Tibial nerve (tissue), 4 donors: ENCODE results near the gene CDH13. TPM values are rescaled to one million over a fixed set of nuclear protein-coding genes. Genes with fewer than 3 reads are reported as not detected.

Experiments used
- DNase-seq, 2 donors: peaks; one replicate each; pipeline ENCODE4 v3.0.0-alpha.2; 2019; ENCODE audit warnings: low spot score in 2 of 2
- H3K27ac ChIP-seq, 4 donors: fragments of 200-600 bp; sonication (generic) in 3 of 4; one replicate each; pipeline ENCODE4 v1.5.1; 2017 to 2019; ENCODE audit warnings: mild to moderate bottlenecking in 1 of 4
- H3K27me3 ChIP-seq, 2 donors: fragments of 200-600 bp; sonication (generic) in 1 of 2; one replicate each; pipeline versions ENCODE4 v1.5.1 to v1.6.0; 2017 to 2019
- H3K36me3 ChIP-seq, 3 donors: fragments of 200-600 bp; sonication (generic); one replicate each; pipeline ENCODE4 v1.5.1; 2018 to 2019
- H3K4me1 ChIP-seq, 4 donors: fragments of 200-600 bp; sonication (generic) in 3 of 4; one replicate each; pipeline ENCODE4 v1.5.1; 2017 to 2019
- H3K4me3 ChIP-seq, 4 donors: fragments of 200-600 bp; sonication (generic) in 3 of 4; one replicate each; pipeline ENCODE4 v1.5.1; 2017 to 2019; ENCODE audit warnings: mild to moderate bottlenecking in 1 of 4, moderate library complexity in 1 of 4
- H3K9me3 ChIP-seq, 4 donors: fragments of 200-600 bp; sonication (generic) in 3 of 4; one replicate each; pipeline ENCODE4 v1.5.1; 2017 to 2019
- EP300 ChIP-seq, 2 donors: sonication (generic); formaldehyde crosslinking; IDR thresholded peaks; one replicate each; pipeline ENCODE4 v1.6.1; 2017; ENCODE audit warnings: antibody characterized with exemption in 2 of 2, mild to moderate bottlenecking in 1 of 2
- POLR2A ChIP-seq, 2 donors: fragments of 450-650 bp; IDR thresholded peaks; one replicate each; pipeline ENCODE4 v1.6.1; 2017; ENCODE audit warnings: antibody characterized with exemption in 2 of 2, mild to moderate bottlenecking in 2 of 2, moderate library complexity in 2 of 2
- WGBS, 2 donors: methylation state at CpG; one replicate each; pipeline ENCODE4 v1.1.5; 2018; 5-methylcytosine and 5-hydroxymethylcytosine counted together
- total RNA-seq, 4 donors: library from RNA; depleted of rRNA; stranded (reverse); fragments of >200 nt; gene quantifications; one replicate each; pipeline ENCODE4 v1.1.0, GENCODE V29; 2016
- TF ChIP-seq, protein P1 (sequence below), 5 experiments: fragments of 200-600 bp in 3 of 5; fragments of 450-650 bp in 2 of 5; sonication (generic) in 3 of 5; IDR thresholded peaks; one replicate each; pipeline ENCODE4 v1.5.1; 2016 to 2019; ENCODE audit warnings: antibody characterized with exemption in 5 of 5, mild to moderate bottlenecking in 3 of 5, moderate library complexity in 2 of 5

The CDH13 gene
- total RNA-seq, 4 donors from 2014 or later, result 4.1 to 14.4 (median 5.8) TPM

GRCh38 chr16:83626676-83627075 lies 999.9 kb downstream of the CDH13 start:
- Histone ChIP-seq H3K4me1 (no peaks in the 10 kb centered on the region), H3K9me3 (no peaks in the 10 kb centered on the region), H3K27me3 (no peaks in the 10 kb centered on the region), H3K4me3 (no peak overlapping the region), H3K27ac (no peak overlapping the region), H3K36me3 (no peaks in the 10 kb centered on the region)
- no peak for DNase-seq
- TF ChIP-seq, protein P1, sequence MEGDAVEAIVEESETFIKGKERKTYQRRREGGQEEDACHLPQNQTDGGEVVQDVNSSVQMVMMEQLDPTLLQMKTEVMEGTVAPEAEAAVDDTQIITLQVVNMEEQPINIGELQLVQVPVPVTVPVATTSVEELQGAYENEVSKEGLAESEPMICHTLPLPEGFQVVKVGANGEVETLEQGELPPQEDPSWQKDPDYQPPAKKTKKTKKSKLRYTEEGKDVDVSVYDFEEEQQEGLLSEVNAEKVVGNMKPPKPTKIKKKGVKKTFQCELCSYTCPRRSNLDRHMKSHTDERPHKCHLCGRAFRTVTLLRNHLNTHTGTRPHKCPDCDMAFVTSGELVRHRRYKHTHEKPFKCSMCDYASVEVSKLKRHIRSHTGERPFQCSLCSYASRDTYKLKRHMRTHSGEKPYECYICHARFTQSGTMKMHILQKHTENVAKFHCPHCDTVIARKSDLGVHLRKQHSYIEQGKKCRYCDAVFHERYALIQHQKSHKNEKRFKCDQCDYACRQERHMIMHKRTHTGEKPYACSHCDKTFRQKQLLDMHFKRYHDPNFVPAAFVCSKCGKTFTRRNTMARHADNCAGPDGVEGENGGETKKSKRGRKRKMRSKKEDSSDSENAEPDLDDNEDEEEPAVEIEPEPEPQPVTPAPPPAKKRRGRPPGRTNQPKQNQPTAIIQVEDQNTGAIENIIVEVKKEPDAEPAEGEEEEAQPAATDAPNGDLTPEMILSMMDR (IDR thresholded peaks at IDR 0.05), result no peak
- TF ChIP-seq POLR2A (IDR thresholded peaks at IDR 0.05) (no peak), EP300 (IDR thresholded peaks at IDR 0.05) (no peak)
- WGBS, 2 donors, result 90 to 92% methylated on average over 13 of the region's 13 CpGs

- Histone ChIP-seq H3K27me3 (no peaks in the 10 kb centered on the region), H3K4me3 (no peak overlapping the region), H3K27ac (no peak overlapping the region), H3K9me3 (no peaks in the 10 kb centered on the region), H3K4me1 (no peaks in the 10 kb centered on the region), H3K36me3 (no peaks in the 10 kb centered on the region)
- TF ChIP-seq, protein P1 (IDR thresholded peaks at IDR 0.05), result no peak
- TF ChIP-seq EP300 (IDR thresholded peaks at IDR 0.05), result no peak
- no peak for DNase-seq
- WGBS, 2 donors, result 82 to 90% methylated on average over 7 of the region's 7 CpGs
Observed at GRCh38 chr16:83627996-83628395, 1001.2 kb downstream of the CDH13 start.

DNA sequence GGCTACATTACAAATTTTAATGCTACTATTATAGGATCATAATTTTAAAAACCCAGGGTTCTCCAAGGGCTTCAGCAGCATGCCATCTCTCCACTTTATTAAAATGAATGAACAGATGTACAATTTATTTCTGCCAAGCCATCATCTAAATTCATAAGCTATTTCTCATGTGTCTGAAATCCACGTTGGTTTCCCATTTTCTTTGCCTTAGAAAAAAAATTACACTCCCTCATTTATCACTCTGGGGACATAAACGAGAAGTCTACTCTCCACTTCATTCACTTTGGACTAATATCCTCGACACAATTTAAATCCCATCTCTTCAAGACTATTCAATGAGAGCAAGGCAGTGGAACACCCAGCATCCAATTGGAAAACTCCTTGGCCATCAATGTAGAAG lies 1002.7 kb downstream of the CDH13 start:
- no peak for DNase-seq
- Histone ChIP-seq H3K36me3 (no peaks in the 10 kb centered on the region), H3K9me3 (no peaks in the 10 kb centered on the region), H3K4me3 (no peak overlapping the region), H3K4me1 (no peaks in the 10 kb centered on the region), H3K27me3 (no peaks in the 10 kb centered on the region), H3K27ac (no peak overlapping the region)
- 57% methylated on average over 3 of the region's 3 CpGs for WGBS, 2 donors
- TF ChIP-seq, protein P1 (IDR thresholded peaks at IDR 0.05), result no peak
- TF ChIP-seq EP300 (IDR thresholded peaks at IDR 0.05) (no peak), POLR2A (IDR thresholded peaks at IDR 0.05) (no peak)

DNA sequence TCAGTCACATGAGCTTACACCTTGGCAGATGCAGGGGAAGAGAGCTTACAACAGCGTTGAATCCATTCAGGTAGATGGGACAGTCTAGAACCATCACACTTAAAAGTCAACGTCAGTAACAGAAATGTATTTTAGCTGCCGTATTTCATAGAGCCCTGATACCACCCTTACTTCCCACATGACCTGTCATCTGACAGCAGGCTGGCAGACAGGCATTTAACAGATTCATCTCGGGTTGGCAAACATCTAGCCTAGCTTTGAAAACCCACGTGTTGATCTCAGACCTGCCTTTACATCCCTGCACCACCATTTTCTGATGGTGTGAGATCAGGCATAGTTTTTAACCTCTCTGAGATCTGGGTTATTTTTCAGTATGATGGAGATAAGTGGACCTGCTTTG lies 1003.1 kb downstream of the CDH13 start:
- H3K36me3 ChIP-seq, result no peaks in the 10 kb centered on the region
- no peak overlapping the region for H3K4me3 ChIP-seq
- H3K4me1 ChIP-seq, result no peaks in the 10 kb centered on the region
- H3K27me3 ChIP-seq, result no peaks in the 10 kb centered on the region
- WGBS, 2 donors, result 79 to 81% methylated on average over 5 of the region's 5 CpGs
- H3K27ac ChIP-seq, result no peak overlapping the region
- TF ChIP-seq EP300 (IDR thresholded peaks at IDR 0.05) (no peak), POLR2A (IDR thresholded peaks at IDR 0.05) (no peak)
- TF ChIP-seq, protein P1 (IDR thresholded peaks at IDR 0.05), result no peak
- DNase-seq, result no peak
- no peaks in the 10 kb centered on the region for H3K9me3 ChIP-seq

GRCh38 chr16:83630979-83631378 lies 1004.2 kb downstream of the CDH13 start:
- no peaks in the 10 kb centered on the region for H3K4me1 ChIP-seq
- no peak overlapping the region for H3K27ac ChIP-seq
- H3K36me3 ChIP-seq, result no peaks in the 10 kb centered on the region
- no peaks in the 10 kb centered on the region for H3K9me3 ChIP-seq
- H3K4me3 ChIP-seq, result no peak overlapping the region
- DNase-seq, result no peak
- TF ChIP-seq, protein P1 (IDR thresholded peaks at IDR 0.05), result no peak
- TF ChIP-seq POLR2A (IDR thresholded peaks at IDR 0.05) (no peak), EP300 (IDR thresholded peaks at IDR 0.05) (no peak)
- 55 to 71% methylated on average over 6 of the region's 6 CpGs for WGBS, 2 donors
- H3K27me3 ChIP-seq, result no peaks in the 10 kb centered on the region
